ENCODE measurements around the gene ACLY.

The ACLY gene

DNA sequence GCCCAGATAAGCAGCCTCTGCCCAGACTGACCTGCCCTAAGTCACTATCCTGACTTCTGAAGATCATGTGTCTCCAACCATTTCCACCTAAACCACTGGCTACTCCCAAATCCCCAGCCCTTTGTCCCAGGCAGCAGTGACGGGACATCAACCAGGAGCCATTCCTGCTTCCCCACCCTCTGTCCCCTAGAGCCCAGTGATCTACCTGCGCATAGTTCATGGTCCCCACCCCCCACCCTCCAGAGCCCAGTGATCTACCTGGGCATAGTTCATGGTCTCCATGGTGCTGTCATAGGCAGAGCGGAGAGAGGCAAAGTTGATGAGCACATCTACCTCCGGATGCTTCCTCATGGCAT lies 26.8 kb downstream of the ACLY start:
- H3K9me3 ChIP-seq (ENCODE audit: control insufficient read depth, insufficient read depth, low read depth, low read length) = no peaks in the 10 kb centered on the region
- H3K36me3 ChIP-seq (ENCODE audit: control insufficient read depth in 2 of 2, insufficient read depth in 1 of 2, low read length in 2 of 2) = peaks cover 81 to 93% of the 10 kb centered on the region in 2 experiments
- TF ChIP-seq YY1 (tag by site-specific recombination; IDR thresholded peaks at IDR 0.05) (no peak), KLF10 (tag by site-specific recombination; IDR thresholded peaks at IDR 0.05) (no peak), ZNF10 (tag by site-specific recombination; IDR thresholded peaks at IDR 0.05) (no peak), GFI1B (tag by site-specific recombination; IDR thresholded peaks at IDR 0.05) (no peak), ZBTB20 (tag by site-specific recombination; IDR thresholded peaks at IDR 0.05) (no peak), ZNF473 (tag by site-specific recombination; IDR thresholded peaks at IDR 0.05) (no peak), PRDM1 (tag by site-specific recombination; IDR thresholded peaks at IDR 0.05) (no peak), ZNF830 (tag by site-specific recombination; IDR thresholded peaks at IDR 0.05; ENCODE audit: low read depth) (no peak), ZNF558 (tag by site-specific recombination; IDR thresholded peaks at IDR 0.05) (no peak), ZEB2 (tag by site-specific recombination; IDR thresholded peaks at IDR 0.05) (no peak), ZNF16 (tag by site-specific recombination; IDR thresholded peaks at IDR 0.05; ENCODE audit: low read depth) (no peak)
- TF ChIP-seq, protein P1, sequence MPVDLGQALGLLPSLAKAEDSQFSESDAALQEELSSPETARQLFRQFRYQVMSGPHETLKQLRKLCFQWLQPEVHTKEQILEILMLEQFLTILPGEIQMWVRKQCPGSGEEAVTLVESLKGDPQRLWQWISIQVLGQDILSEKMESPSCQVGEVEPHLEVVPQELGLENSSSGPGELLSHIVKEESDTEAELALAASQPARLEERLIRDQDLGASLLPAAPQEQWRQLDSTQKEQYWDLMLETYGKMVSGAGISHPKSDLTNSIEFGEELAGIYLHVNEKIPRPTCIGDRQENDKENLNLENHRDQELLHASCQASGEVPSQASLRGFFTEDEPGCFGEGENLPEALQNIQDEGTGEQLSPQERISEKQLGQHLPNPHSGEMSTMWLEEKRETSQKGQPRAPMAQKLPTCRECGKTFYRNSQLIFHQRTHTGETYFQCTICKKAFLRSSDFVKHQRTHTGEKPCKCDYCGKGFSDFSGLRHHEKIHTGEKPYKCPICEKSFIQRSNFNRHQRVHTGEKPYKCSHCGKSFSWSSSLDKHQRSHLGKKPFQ (tag by site-specific recombination; IDR thresholded peaks at IDR 0.05) = no peak
- TF ChIP-seq, protein P2, sequence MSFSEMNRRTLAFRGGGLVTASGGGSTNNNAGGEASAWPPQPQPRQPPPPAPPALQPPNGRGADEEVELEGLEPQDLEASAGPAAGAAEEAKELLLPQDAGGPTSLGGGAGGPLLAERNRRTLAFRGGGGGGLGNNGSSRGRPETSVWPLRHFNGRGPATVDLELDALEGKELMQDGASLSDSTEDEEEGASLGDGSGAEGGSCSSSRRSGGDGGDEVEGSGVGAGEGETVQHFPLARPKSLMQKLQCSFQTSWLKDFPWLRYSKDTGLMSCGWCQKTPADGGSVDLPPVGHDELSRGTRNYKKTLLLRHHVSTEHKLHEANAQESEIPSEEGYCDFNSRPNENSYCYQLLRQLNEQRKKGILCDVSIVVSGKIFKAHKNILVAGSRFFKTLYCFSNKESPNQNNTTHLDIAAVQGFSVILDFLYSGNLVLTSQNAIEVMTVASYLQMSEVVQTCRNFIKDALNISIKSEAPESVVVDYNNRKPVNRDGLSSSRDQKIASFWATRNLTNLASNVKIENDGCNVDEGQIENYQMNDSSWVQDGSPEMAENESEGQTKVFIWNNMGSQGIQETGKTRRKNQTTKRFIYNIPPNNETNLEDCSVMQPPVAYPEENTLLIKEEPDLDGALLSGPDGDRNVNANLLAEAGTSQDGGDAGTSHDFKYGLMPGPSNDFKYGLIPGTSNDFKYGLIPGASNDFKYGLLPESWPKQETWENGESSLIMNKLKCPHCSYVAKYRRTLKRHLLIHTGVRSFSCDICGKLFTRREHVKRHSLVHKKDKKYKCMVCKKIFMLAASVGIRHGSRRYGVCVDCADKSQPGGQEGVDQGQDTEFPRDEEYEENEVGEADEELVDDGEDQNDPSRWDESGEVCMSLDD (tag by site-specific recombination; IDR thresholded peaks at IDR 0.05) = no peak
- TF ChIP-seq, protein P3, sequence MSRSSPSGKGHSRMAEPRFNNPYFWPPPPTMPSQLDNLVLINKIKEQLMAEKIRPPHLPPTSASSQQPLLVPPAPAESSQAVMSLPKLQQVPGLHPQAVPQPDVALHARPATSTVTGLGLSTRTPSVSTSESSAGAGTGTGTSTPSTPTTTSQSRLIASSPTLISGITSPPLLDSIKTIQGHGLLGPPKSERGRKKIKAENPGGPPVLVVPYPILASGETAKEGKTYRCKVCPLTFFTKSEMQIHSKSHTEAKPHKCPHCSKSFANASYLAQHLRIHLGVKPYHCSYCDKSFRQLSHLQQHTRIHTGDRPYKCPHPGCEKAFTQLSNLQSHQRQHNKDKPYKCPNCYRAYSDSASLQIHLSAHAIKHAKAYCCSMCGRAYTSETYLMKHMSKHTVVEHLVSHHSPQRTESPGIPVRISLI (tag by site-specific recombination; IDR thresholded peaks at IDR 0.05) = no peak
- TF ChIP-seq, protein P4, sequence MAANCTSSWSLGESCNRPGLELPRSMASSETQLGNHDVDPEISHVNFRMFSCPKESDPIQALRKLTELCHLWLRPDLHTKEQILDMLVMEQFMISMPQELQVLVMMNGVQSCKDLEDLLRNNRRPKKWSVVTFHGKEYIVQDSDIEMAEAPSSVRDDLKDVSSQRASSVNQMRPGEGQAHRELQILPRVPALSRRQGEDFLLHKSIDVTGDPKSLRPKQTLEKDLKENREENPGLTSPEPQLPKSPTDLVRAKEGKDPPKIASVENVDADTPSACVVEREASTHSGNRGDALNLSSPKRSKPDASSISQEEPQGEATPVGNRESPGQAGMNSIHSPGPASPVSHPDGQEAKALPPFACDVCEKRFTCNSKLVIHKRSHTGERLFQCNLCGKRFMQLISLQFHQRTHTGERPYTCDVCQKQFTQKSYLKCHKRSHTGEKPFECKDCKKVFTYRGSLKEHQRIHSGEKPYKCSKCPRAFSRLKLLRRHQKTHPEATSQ (tag by site-specific recombination; IDR thresholded peaks at IDR 0.05) = no peak
- no peak overlapping the region for H3K27ac ChIP-seq (ENCODE audit: extremely low read depth, low read depth, low read length)
- CTCF ChIA-PET = interaction anchor here (1.1 to 1.4 kb wide), 3 partner anchors 10 to 70 kb away, joined by 4 to 6 read pairs (median 5); no protein-coding TSS in a partner anchor
- POLR2A ChIA-PET = no interaction called here
- no peak overlapping the region for H3K4me3 ChIP-seq (ENCODE audit: low read depth, low read length)
- no peaks in the 10 kb centered on the region for H3K4me1 ChIP-seq (ENCODE audit: control insufficient read depth, insufficient read depth, low read length)

DNA sequence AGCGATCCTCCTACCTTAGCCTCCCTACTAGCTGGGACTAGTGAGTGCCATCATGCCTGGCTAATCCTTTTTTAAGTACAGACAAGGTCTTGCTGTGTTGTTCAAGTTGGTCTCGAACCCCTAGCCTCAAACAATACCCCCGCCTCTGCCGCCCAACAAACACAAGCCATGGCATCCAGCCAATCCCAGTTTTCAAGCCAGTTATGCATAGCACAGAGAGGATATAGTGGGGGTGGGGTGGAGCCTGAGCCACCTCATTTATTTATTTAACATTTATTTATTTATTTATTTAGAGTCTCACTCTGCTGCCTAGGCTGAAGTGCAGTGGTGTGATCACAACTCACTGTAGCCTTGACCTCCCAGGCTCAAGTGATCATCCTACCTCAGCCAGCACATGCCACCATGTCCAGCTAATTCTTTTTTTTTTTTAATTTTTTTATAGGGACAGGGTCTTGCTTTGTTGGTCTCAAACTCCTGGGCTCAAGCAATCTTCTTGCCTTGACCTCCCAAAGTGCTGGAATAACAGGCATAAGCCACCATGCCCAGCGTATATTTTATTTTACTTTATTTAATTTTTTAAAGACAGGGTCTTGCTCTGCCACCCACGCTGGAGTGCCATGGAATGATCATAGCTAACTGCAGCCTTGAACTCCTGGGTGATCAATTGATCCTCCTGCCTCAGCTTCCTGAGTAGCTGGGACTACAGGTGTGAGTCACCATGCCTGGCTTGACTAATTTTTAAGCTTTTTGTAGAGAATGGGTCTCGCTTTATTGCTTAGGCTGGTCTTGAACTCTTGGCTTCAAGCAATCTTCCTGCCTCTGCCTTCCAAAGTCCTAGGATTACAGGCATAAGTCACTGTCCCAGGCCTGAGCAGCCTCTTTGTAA lies 27.4 kb downstream of the ACLY start:
- Histone ChIP-seq H3K27ac (ENCODE audit: extremely low read depth, low read depth, low read length) (no peak overlapping the region), H3K9me3 (ENCODE audit: control insufficient read depth, insufficient read depth, low read depth, low read length) (no peaks in the 10 kb centered on the region), H3K36me3 (ENCODE audit: control insufficient read depth in 2 of 2, insufficient read depth in 1 of 2, low read length in 2 of 2) (peaks cover 88 to 92% of the 10 kb centered on the region in 2 experiments), H3K4me3 (ENCODE audit: low read depth, low read length) (no peak overlapping the region), H3K4me1 (ENCODE audit: control insufficient read depth, insufficient read depth, low read length) (no peaks in the 10 kb centered on the region)
- POLR2A ChIA-PET = interaction anchor here (0.6 to 1.3 kb wide), 3 partner anchors 10 to 27 kb away, joined by 3 to 5 read pairs (median 3); partner anchors contain the start of gene KLHL11
- CTCF ChIA-PET = interaction anchor here (0.6 to 1.4 kb wide), 5 partner anchors 10 to 229 kb away, joined by 3 to 6 read pairs (median 4); partner anchors contain the start of gene HAP1
- peak; percentile 35; the same call in 1 of the 2 replicates for TF ChIP-seq EGR2 (tag by site-specific recombination; IDR thresholded peaks at IDR 0.05; ENCODE audit: low read depth)
- TF ChIP-seq KLF16 (tag by site-specific recombination; IDR thresholded peaks at IDR 0.05) = no peak
- TF ChIP-seq, protein P5, sequence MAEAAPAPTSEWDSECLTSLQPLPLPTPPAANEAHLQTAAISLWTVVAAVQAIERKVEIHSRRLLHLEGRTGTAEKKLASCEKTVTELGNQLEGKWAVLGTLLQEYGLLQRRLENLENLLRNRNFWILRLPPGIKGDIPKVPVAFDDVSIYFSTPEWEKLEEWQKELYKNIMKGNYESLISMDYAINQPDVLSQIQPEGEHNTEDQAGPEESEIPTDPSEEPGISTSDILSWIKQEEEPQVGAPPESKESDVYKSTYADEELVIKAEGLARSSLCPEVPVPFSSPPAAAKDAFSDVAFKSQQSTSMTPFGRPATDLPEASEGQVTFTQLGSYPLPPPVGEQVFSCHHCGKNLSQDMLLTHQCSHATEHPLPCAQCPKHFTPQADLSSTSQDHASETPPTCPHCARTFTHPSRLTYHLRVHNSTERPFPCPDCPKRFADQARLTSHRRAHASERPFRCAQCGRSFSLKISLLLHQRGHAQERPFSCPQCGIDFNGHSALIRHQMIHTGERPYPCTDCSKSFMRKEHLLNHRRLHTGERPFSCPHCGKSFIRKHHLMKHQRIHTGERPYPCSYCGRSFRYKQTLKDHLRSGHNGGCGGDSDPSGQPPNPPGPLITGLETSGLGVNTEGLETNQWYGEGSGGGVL (tag by site-specific recombination; IDR thresholded peaks at IDR 0.05) = no peak
- TF ChIP-seq, protein P6, sequence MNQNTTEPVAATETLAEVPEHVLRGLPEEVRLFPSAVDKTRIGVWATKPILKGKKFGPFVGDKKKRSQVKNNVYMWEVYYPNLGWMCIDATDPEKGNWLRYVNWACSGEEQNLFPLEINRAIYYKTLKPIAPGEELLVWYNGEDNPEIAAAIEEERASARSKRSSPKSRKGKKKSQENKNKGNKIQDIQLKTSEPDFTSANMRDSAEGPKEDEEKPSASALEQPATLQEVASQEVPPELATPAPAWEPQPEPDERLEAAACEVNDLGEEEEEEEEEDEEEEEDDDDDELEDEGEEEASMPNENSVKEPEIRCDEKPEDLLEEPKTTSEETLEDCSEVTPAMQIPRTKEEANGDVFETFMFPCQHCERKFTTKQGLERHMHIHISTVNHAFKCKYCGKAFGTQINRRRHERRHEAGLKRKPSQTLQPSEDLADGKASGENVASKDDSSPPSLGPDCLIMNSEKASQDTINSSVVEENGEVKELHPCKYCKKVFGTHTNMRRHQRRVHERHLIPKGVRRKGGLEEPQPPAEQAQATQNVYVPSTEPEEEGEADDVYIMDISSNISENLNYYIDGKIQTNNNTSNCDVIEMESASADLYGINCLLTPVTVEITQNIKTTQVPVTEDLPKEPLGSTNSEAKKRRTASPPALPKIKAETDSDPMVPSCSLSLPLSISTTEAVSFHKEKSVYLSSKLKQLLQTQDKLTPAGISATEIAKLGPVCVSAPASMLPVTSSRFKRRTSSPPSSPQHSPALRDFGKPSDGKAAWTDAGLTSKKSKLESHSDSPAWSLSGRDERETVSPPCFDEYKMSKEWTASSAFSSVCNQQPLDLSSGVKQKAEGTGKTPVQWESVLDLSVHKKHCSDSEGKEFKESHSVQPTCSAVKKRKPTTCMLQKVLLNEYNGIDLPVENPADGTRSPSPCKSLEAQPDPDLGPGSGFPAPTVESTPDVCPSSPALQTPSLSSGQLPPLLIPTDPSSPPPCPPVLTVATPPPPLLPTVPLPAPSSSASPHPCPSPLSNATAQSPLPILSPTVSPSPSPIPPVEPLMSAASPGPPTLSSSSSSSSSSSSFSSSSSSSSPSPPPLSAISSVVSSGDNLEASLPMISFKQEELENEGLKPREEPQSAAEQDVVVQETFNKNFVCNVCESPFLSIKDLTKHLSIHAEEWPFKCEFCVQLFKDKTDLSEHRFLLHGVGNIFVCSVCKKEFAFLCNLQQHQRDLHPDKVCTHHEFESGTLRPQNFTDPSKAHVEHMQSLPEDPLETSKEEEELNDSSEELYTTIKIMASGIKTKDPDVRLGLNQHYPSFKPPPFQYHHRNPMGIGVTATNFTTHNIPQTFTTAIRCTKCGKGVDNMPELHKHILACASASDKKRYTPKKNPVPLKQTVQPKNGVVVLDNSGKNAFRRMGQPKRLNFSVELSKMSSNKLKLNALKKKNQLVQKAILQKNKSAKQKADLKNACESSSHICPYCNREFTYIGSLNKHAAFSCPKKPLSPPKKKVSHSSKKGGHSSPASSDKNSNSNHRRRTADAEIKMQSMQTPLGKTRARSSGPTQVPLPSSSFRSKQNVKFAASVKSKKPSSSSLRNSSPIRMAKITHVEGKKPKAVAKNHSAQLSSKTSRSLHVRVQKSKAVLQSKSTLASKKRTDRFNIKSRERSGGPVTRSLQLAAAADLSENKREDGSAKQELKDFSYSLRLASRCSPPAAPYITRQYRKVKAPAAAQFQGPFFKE (tag by site-specific recombination; IDR thresholded peaks at IDR 0.05; ENCODE audit: borderline replicate concordance) = no peak

All from HEK293 (cell line).